ENCODE measurements around the gene TXNDC8.

DNA sequence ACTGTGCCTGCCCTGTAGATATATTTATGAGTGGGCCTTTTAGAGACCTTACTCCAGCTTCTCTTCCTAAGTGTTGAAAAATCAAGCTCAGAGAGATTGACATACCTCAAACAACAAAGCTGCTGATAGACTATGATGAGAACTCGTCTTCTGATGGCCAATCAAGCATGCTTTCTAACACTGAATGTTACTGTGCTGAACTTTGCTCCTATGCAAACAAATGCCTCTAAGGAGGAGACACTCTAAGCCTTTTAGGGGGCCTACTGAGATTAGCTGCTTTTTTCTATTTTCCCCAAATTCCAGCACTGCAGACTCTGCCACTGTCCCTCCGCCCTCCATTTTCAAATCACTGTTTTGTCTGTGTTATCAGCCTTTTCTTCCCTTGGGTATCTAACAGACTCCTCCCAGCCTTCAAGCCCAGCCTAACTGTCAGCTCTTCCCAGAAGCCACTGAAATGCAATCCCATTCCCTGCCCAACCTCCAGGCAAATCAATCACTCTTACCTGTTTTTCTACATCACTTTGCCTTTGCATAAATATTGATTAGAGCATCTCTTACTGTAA, 39.5 kb downstream of the TXNDC8 start:
- TF ChIP-seq GATA2 (IDR thresholded peaks at IDR 0.05; ENCODE audit: low read depth, low read length) (no peak), GATA3 (IDR thresholded peaks at IDR 0.05; ENCODE audit: low read depth, low read length) (no peak)

Data from SH-SY5Y (cell line).